ENCODE measurements around the gene PIF1.
A peak's percentile ranks its signal among the peaks of the same experiment; 100 is the strongest.

The PIF1 gene

GRCh38 chr15:64772488-64772887 is 53.0 kb downstream of the PIF1 start:
- H3K27me3 ChIP-seq = peaks cover 54% of the 10 kb centered on the region
- TF ChIP-seq Cebpa-rat (IDR thresholded peaks at IDR 0.05) = no peak
- peaks cover 28% of the 10 kb centered on the region for H3K4me1 ChIP-seq
- no peaks in the 10 kb centered on the region for H3K9me3 ChIP-seq
- no peak overlapping the region for H3K9ac ChIP-seq
- no peak overlapping the region for H3K4me3 ChIP-seq
- peaks cover 13% of the 10 kb centered on the region for H4K20me1 ChIP-seq
- no peak overlapping the region for H3K27ac ChIP-seq
- no peak overlapping the region for H3K4me2 ChIP-seq
- H3K36me3 ChIP-seq = no peaks in the 10 kb centered on the region

GRCh38 chr15:64770626-64771025 is 54.8 kb downstream of the PIF1 start:
- peaks cover 38% of the 10 kb centered on the region for H3K4me1 ChIP-seq
- peaks cover 36% of the 10 kb centered on the region for H3K27me3 ChIP-seq
- no peak for TF ChIP-seq Cebpa-rat (IDR thresholded peaks at IDR 0.05)
- H3K4me3 ChIP-seq = no peak overlapping the region
- no peak overlapping the region for H3K27ac ChIP-seq
- H3K9me3 ChIP-seq = no peaks in the 10 kb centered on the region
- no peak overlapping the region for H3K9ac ChIP-seq
- H3K36me3 ChIP-seq = no peaks in the 10 kb centered on the region
- H3K4me2 ChIP-seq = peak overlapping the region; percentile 28
- H4K20me1 ChIP-seq = peaks cover 13% of the 10 kb centered on the region

GRCh38 chr15:64767203-64767602 is 58.2 kb downstream of the PIF1 start:
- Histone ChIP-seq H4K20me1 (no peaks in the 10 kb centered on the region), H3K4me3 (no peak overlapping the region), H3K36me3 (no peaks in the 10 kb centered on the region), H3K9me3 (no peaks in the 10 kb centered on the region), H3K4me1 (peaks cover 50% of the 10 kb centered on the region), H3K9ac (no peak overlapping the region), H3K4me2 (peak overlapping the region; percentile 59), H3K27ac (peak overlapping the region; percentile 25; the same call in 1 of the 2 replicates), H3K27me3 (peaks cover 2% of the 10 kb centered on the region)
- TF ChIP-seq Cebpa-rat (IDR thresholded peaks at IDR 0.05) = no peak

GRCh38 chr15:64766058-64766457 is 59.4 kb downstream of the PIF1 start:
- Histone ChIP-seq H3K27me3 (no peaks in the 10 kb centered on the region), H3K36me3 (no peaks in the 10 kb centered on the region), H3K4me3 (no peak overlapping the region), H3K4me1 (peaks cover 61% of the 10 kb centered on the region), H3K9me3 (no peaks in the 10 kb centered on the region), H3K27ac (no peak overlapping the region), H3K9ac (no peak overlapping the region), H3K4me2 (peak overlapping the region; percentile 3; the same call in 1 of the 2 replicates), H4K20me1 (no peaks in the 10 kb centered on the region)
- TF ChIP-seq Cebpa-rat (IDR thresholded peaks at IDR 0.05) = no peak
